NCI-H128 (cell line): ENCODE data around the gene PPP2R2C.

Source experiments
- DNase-seq: peaks from one replicate; lab custom pipeline; 2025; ENCODE audit not compliant: unreplicated experiment; lab: John Stamatoyannopoulos, UW

PPP2R2C gene

GRCh38 chr4:6449746-6450369 lies 22.6 kb downstream of the PPP2R2C start:
- no peak for DNase-seq

GRCh38 chr4:6449335-6449734 lies 23.1 kb downstream of the PPP2R2C start:
- no peak for DNase-seq

- DNase-seq, result no peak
These were observed 23.8 kb downstream of the PPP2R2C start for GRCh38 chr4:6448476-6449170.

DNA sequence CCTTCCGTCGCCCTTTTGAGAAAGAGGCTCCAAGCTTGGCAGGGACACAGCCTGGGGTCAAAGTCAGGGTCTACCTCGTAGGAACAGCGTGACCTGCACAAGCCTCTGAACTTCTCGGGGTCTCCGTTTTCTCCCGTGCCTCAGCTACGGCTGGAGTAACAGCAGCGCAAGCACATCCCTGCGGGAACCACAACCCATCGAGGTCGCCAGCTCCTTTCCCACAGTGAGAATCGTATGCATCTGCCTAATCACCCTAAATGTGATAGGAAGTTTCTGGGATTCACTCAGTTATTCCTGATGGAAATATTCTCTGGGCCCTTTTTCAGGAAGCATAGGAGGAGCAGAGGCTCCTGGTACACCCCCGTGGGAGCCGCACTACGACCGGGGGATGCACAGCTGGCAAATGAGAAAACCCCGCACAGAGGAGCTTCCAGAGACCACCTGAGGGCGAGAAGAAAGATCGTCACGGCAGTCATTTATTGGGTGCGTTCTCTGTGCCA lies 24.7 kb downstream of the PPP2R2C start:
- DNase-seq, result no peak

GRCh38 chr4:6446538-6447451 lies 25.6 kb downstream of the PPP2R2C start:
- DNase-seq, result no peak

GRCh38 chr4:6446130-6446482 lies 26.3 kb downstream of the PPP2R2C start:
- no peak for DNase-seq

DNA sequence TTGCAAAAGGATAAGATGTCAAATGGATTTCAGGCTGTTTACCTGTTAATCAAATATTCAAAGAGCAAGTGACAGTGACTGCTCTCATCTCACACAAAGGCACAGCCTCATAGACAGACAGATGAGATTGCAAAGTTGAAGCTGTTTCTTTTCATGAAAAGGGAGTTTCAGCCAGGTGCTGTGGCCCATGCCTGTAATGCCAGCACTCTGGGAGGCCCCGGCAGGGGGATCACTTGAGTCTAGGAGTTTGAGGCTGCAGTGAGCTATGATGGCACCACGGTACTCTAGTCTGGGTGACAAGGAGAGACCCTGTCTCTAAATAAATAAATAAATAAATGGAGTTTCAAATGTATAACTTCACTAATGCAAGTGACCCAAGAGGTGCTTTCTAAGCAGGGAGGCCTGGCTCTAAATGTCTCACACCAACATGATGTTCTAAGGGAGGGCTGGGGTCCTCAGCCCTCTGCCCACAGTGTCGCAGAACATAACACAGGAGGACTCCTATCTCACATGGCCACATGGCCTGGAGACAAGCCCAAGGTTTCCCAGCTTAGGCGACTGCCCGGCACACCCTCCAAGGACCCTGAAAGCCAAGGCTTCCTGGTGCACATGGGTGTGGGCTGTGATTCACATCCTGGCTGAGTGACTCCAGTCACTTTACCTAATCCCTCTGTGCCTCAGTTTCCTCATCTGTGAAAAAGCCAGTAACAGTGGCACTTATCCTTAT lies 26.8 kb downstream of the PPP2R2C start:
- DNase-seq, result no peak

GRCh38 chr4:6444582-6444981 lies 27.8 kb downstream of the PPP2R2C start:
- no peak for DNase-seq

DNA sequence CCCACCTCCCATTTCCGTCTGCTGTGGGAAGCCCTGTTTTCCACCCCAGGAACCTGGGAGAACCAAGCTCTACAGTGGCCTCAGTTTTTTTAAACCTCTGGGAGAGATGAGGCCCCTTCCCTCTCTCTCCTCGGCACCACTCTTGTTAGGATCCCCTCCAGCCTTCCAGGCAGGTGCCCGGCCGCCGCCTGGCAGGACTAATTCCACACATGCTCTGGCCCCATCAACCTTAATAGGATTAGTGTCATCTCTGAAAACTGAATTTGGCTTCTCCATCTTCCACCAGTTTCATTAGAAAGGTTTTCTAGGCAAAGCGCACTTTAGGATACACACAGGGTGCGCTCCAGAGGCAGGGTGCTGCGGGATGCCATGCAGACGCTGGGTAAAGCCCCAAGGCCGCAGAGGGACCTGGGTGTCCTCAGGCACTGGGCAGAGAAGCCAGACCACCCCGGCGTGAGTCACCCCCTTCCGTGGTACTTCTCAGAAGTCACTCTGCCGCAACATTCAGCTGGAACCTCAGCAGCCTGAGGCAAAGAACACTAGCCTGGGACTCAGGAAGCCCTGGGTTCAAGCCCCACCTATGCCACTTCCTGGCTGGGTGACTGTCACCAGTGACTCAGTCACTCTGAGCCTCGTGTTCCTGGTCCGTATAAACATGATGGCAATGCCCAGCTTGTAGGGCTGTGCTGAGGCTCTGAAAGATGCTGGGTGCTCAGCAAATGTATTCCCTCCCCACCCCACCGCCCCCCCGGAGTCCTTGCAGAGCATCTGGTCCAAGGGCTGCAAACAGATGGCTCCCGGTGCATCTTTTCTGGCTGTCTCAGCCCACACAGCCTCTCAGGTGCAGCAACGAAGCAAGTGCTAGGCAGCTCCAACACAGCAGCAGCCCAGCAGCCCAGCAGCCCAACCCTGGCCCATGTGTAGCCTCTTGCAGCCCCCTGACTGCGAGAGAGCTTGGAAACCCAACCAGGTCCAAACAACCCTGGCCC lies 29.1 kb downstream of the PPP2R2C start:
- DNase-seq, result no peak

DNA sequence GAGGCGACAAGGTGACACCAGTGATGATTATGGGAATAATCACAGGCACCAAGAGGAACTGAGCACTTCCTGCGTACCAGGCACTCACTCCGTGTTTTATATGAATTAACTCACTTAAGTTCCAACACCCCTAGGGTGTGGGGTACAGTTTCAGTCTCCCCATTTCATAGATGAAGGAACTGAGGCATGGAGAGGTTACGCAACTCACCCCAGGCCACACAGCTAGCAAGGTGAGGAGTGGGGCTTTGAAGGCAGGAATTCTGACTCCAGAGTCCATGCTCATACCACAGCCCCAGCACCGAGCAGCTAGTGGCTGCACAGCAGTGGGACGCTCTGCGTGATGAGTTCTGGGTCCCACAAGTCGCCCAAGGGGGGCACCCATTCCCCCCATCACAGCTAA lies 29.9 kb downstream of the PPP2R2C start:
- DNase-seq, result no peak

GRCh38 chr4:6441758-6442157 lies 30.7 kb downstream of the PPP2R2C start:
- no peak for DNase-seq

- no peak for DNase-seq
These were observed 31.2 kb downstream of the PPP2R2C start for GRCh38 chr4:6441202-6441582.

GRCh38 chr4:6440506-6441201 lies 31.8 kb downstream of the PPP2R2C start:
- no peak for DNase-seq

DNA sequence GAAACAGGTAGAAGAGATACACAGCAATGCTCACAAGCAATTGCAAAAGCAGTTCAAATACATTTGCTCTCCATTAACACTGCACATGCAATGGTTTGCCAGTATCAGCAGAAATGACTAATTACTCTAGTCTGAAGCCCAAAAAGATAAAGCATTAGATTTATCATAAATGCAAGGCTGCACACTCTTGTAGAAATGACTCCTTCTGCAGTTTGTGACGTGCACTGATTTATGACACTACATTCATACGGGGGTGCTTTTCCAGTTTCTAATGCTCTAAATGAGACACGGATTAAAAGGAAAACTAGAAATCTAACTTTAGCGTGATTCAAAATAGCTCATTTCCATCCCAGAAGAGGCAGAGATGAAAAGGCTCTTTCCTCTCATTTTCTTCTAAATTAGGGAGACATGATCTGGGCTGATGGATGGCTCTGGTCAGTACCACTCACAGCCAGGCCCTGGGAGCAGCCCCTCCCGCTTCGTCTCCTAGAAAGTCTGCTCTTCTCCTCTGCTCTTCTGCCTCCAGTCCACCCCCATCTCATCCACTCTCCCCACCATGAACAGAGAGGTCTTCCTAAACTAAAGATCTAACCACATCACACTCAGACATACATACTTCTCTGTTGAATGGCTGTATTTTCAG lies 33.2 kb downstream of the PPP2R2C start:
- DNase-seq, result no peak

DNA sequence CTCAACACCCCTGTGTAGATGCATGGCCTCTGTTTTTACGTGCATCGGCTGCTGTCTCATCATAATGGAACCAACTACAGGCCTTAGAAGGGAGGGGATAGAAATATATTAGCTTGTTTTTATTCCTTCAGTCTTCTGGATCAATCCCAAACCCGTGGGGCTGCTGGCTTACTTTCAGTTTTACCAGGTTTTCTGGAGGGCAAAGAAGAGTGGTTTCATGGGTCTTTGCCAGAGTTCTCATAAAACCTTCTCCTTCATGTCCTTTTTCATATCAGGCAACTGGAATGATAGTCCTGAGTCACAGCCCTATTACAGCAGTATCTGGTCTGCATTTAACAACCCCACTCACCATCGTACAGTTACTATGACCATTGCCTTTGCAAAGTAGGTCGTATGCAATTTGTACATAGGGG lies 34.6 kb downstream of the PPP2R2C start:
- DNase-seq, result no peak

- no peak for DNase-seq
These were observed 37.4 kb downstream of the PPP2R2C start for GRCh38 chr4:6435010-6435409.

DNA sequence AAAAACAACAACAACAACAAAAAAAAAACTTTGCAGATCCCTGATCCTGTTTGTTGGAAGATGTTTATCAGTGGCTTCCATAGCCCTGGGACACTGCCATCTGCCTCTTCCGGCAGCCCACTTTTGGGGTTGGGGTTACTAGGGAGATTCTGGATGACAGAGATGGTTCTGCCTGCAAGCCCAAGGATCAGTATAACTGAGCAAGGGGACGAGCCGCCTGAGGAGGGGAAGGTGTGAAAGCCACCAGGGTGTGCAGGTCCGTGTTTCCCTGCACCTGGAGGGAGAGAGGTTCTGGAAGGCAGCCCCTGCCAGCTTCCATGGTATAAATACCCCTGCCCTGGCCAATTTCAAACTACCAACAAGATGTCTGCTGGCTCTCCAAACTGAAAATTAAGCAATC lies 41.5 kb downstream of the PPP2R2C start:
- no peak for DNase-seq

DNA sequence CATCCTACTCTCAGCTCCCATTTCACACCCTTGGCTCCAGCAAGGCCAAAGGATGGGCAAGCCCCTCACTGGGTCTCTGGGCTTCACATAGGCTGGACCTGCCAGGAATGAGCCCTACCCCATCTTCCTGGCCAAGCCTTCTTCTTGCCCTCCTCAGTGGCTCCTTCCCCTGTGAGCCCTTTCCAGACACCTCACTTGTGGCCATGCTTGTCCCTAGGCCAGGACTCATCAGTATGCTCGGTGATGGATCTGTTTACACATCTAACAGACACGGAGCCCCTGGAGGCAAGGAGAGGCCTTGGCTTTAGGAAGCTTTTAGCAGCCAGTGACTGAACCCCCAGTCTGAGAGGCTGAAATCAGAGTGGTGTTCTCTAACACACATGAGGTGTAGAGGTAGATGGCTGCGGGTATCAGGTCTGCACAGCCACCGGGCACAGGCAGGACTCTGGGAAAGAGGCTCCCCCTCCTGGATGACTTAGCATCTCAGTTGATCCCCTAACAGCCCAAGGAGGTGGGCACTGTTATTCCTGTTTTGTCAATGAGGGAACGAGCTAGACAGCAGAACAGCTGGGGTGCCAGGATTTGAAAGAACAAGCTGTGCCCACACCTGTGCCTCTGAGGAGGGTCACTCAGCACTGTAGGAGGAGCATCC lies 44.8 kb downstream of the PPP2R2C start:
- no peak for DNase-seq
